HG02870 (cell line): Measurements from ENCODE around the gene GPR27.

Experiments used
- ATAC-seq: cut with Tn5 transposase; IDR thresholded peaks from one replicate; pipeline ENCODE4 v1.9.1; 2021; ENCODE audit warnings: mild to moderate bottlenecking, moderate library complexity; ENCODE audit not compliant: unreplicated experiment

GPR27 gene

GRCh38 chr3:71784914-71785531 is 31.4 kb downstream of the GPR27 start, which contains the start of gene PROK2:
PROK2 (minus strand) TSS chr3:71785148; CDS start chr3:71785052, 96 bp downstream.
- no peak for ATAC-seq

- ATAC-seq: no peak
Measured at GRCh38 chr3:71785532-71786216, 32.0 kb downstream of the GPR27 start.

GRCh38 chr3:71786217-71786549 is 32.5 kb downstream of the GPR27 start:
- ATAC-seq: no peak

- ATAC-seq: no peak
Measured at GRCh38 chr3:71786551-71786950, 32.9 kb downstream of the GPR27 start.

GRCh38 chr3:71787851-71788405 is 34.3 kb downstream of the GPR27 start:
- no peak for ATAC-seq

- no peak for ATAC-seq
Measured at GRCh38 chr3:71789922-71790321, 36.3 kb downstream of the GPR27 start.

- ATAC-seq: no peak
Measured at GRCh38 chr3:71791634-71792033, 38.0 kb downstream of the GPR27 start.

GRCh38 chr3:71796290-71796689 is 42.6 kb downstream of the GPR27 start:
- ATAC-seq: no peak

GRCh38 chr3:71797455-71797854 is 43.8 kb downstream of the GPR27 start:
- no peak for ATAC-seq

- no peak for ATAC-seq
Measured at GRCh38 chr3:71800023-71800422, 46.4 kb downstream of the GPR27 start.

GRCh38 chr3:71801986-71802385 is 48.3 kb downstream of the GPR27 start:
- no peak for ATAC-seq

GRCh38 chr3:71803248-71803647 is 49.6 kb downstream of the GPR27 start:
- ATAC-seq: no peak

- ATAC-seq: no peak
Measured at GRCh38 chr3:71805199-71805598, 51.5 kb downstream of the GPR27 start.

- no peak for ATAC-seq
Measured at GRCh38 chr3:71805691-71806090, 52.0 kb downstream of the GPR27 start.
